ENCODE measurements around the gene ZBTB25. TPM values are rescaled to one million over a fixed set of nuclear protein-coding genes. Genes with fewer than 3 reads are reported as not detected.

Gene ZBTB25
- total RNA-seq, 2 experiments from 2014 or later, result 32.7 to 40.0 TPM

DNA sequence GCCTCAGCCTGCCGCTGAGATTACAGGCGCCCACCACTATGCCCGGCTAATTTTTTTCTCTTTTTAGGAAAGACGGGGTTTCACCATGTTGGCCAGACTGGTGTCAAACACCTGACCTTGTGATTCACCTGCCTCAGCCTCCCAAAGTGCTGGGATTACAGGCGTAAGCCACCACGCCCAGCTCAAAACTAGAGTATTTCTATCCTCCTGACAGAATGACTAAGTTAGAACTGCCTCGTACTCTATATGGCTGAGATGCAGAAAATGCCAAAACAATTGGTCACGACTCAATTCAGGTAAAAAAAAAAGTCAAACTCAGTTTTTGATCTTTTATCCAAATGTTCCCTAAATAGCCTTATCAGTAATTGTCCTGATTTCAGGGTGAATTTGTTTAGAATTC, 27.2 kb downstream of the ZBTB25 start:
- ATAC-seq, result peak; percentile 59
- Mint-ChIP-seq H3K27me3 (no peaks in the 10 kb centered on the region), H3K27ac (no peak overlapping the region), H3K36me3 (ENCODE audit: low read depth) (peaks cover 9% of the 10 kb centered on the region), H3K9me3 (ENCODE audit: low read depth) (no peaks in the 10 kb centered on the region), H3K4me3 (no peak overlapping the region), H3K4me1 (peaks cover 30% of the 10 kb centered on the region)
- POLR2A ChIA-PET, result interaction anchor here (0.7 kb wide), 1 partner anchor 942 kb away, joined by 3 read pairs; no protein-coding TSS in a partner anchor
- CTCF ChIA-PET, result interaction anchor here (1.6 to 2.1 kb wide), 3 partner anchors 17 to 46 kb away, joined by 3 to 10 read pairs (median 3); no protein-coding TSS in a partner anchor
- DNase-seq, result no peak
- intact Hi-C loops (cut with DNase I, micrococcal nuclease), result loop anchor here in 1 of 2 experiments (5.0 kb wide), 1 partner anchor 44 kb away; no protein-coding TSS in a partner anchor

- no peak for DNase-seq
- Mint-ChIP-seq H3K27me3 (no peaks in the 10 kb centered on the region), H3K27ac (no peak overlapping the region), H3K36me3 (ENCODE audit: low read depth) (peaks cover 9% of the 10 kb centered on the region), H3K4me1 (peaks cover 30% of the 10 kb centered on the region), H3K9me3 (ENCODE audit: low read depth) (no peaks in the 10 kb centered on the region), H3K4me3 (no peak overlapping the region)
- ChIA-PET CTCF (interaction anchor here (0.6 to 2.1 kb wide), 5 partner anchors 9 to 133 kb away, joined by 3 to 10 read pairs (median 3); no protein-coding TSS in a partner anchor), POLR2A (interaction anchor here (0.7 kb wide), 1 partner anchor 941 kb away, joined by 3 read pairs; no protein-coding TSS in a partner anchor)
- intact Hi-C loops (cut with DNase I, micrococcal nuclease), result loop anchor here in 1 of 2 experiments (5.0 kb wide), 1 partner anchor 43 kb away; no protein-coding TSS in a partner anchor
- no peak for ATAC-seq
These were observed 27.9 kb downstream of the ZBTB25 start for GRCh38 chr14:64475585-64476273.

DNA sequence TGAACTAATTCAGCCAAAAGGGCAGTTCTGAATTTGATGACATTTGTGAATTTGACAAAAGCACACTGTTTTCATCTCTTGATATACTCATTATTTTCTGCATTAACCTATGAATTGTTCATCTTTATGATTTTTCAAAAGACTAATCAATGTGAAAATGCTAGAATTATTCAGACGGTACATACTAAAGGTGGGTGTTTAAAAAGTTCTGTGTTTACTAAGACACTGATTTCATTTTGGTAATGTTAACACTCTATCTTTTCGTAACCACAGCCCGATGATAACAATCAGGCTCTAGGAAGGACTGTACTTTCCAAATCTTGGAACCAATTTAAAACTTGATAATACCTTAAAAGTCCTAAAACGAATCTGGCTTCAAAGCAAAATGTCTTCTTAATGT, 28.9 kb downstream of the ZBTB25 start:
- DNase-seq, result no peak
- intact Hi-C loops (cut with DNase I, micrococcal nuclease), result loop anchor here in 1 of 2 experiments (5.0 kb wide), 1 partner anchor 42 kb away; no protein-coding TSS in a partner anchor
- no peak overlapping the region for H3K4me3 Mint-ChIP-seq
- H3K9me3 Mint-ChIP-seq (ENCODE audit: low read depth), result no peaks in the 10 kb centered on the region
- peak; percentile 25 for ATAC-seq
- ChIA-PET CTCF (interaction anchor here (0.9 to 2.1 kb wide), 3 partner anchors 44 to 405 kb away, joined by 3 to 10 read pairs (median 6); partner anchors contain the start of gene SPTB), POLR2A (no interaction called here)
- H3K27ac Mint-ChIP-seq, result no peak overlapping the region
- peaks cover 6% of the 10 kb centered on the region for H3K36me3 Mint-ChIP-seq (ENCODE audit: low read depth)
- H3K27me3 Mint-ChIP-seq, result no peaks in the 10 kb centered on the region
- H3K4me1 Mint-ChIP-seq, result peaks cover 30% of the 10 kb centered on the region

DNA sequence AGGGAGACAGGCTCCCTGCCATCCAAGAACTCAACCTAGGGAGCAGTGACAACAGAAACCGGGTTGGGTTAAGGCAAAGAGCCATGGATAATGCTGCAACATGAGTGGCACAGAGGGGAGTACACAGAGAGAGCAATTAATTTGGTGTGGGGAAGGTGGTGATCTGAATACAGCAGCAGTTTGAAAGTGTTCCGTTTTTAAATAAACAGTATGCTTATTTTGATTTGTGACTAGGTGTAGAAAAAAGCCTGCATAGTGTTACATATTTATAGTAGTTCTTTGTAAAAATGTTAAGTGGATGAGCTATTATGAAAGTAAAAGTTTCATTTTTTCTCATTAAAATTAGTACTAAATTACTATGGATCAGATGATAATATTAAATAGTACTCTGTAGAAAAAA, 29.6 kb downstream of the ZBTB25 start:
- no peak for DNase-seq
- POLR2A ChIA-PET, result no interaction called here
- Mint-ChIP-seq H3K4me1 (peaks cover 32% of the 10 kb centered on the region), H3K27ac (no peak overlapping the region), H3K36me3 (ENCODE audit: low read depth) (peaks cover 5% of the 10 kb centered on the region), H3K27me3 (no peaks in the 10 kb centered on the region), H3K9me3 (ENCODE audit: low read depth) (no peaks in the 10 kb centered on the region), H3K4me3 (no peak overlapping the region)
- intact Hi-C loops (cut with DNase I, micrococcal nuclease), result no loop called here
- CTCF ChIA-PET, result interaction anchor here (0.6 to 1.0 kb wide), 2 partner anchors 9 to 130 kb away, joined by 5 to 6 read pairs; no protein-coding TSS in a partner anchor
- ATAC-seq, result peak; percentile 14

- no peaks in the 10 kb centered on the region for H3K9me3 Mint-ChIP-seq (ENCODE audit: low read depth)
- ChIA-PET POLR2A (no interaction called here), CTCF (interaction anchor here (0.5 to 1.8 kb wide), 4 partner anchors 10 to 763 kb away, joined by 3 to 9 read pairs (median 4); no protein-coding TSS in a partner anchor)
- H3K4me1 Mint-ChIP-seq, result peaks cover 44% of the 10 kb centered on the region
- DNase-seq (no peak), ATAC-seq (no peak)
- no peaks in the 10 kb centered on the region for H3K27me3 Mint-ChIP-seq
- intact Hi-C loops (cut with DNase I, micrococcal nuclease), result loop anchor here in 1 of 2 experiments (5.0 to 10.0 kb wide), 3 partner anchors 34 to 166 kb away; partner anchors contain the start of genes MTHFD1, ZBTB1 and ZBTB25
- peak overlapping the region; percentile 17 for H3K27ac Mint-ChIP-seq
- no peak overlapping the region for H3K4me3 Mint-ChIP-seq
- H3K36me3 Mint-ChIP-seq (ENCODE audit: low read depth), result no peaks in the 10 kb centered on the region
These were observed 35.2 kb downstream of the ZBTB25 start for GRCh38 chr14:64468451-64468850.

- H3K27ac Mint-ChIP-seq, result no peak overlapping the region
- ChIA-PET CTCF (interaction anchor here (0.5 to 2.7 kb wide), 6 partner anchors 8 to 124 kb away, joined by 3 to 18 read pairs (median 4); no protein-coding TSS in a partner anchor), POLR2A (interaction anchor here (0.8 kb wide), 1 partner anchor 80 kb away, joined by 3 read pairs; no protein-coding TSS in a partner anchor)
- ATAC-seq, result peak; percentile 30
- peaks cover 42% of the 10 kb centered on the region for H3K4me1 Mint-ChIP-seq
- no peak for DNase-seq
- H3K27me3 Mint-ChIP-seq, result no peaks in the 10 kb centered on the region
- no peaks in the 10 kb centered on the region for H3K9me3 Mint-ChIP-seq (ENCODE audit: low read depth)
- H3K4me3 Mint-ChIP-seq, result no peak overlapping the region
- intact Hi-C loops (cut with DNase I, micrococcal nuclease), result loop anchor here in 1 of 2 experiments (2.0 to 10.0 kb wide), 4 partner anchors 35 to 167 kb away; partner anchors contain the start of genes MTHFD1, ZBTB1 and ZBTB25
- peaks cover 1% of the 10 kb centered on the region for H3K36me3 Mint-ChIP-seq (ENCODE audit: low read depth)
These were observed 36.1 kb downstream of the ZBTB25 start for GRCh38 chr14:64467566-64467965.

DNA sequence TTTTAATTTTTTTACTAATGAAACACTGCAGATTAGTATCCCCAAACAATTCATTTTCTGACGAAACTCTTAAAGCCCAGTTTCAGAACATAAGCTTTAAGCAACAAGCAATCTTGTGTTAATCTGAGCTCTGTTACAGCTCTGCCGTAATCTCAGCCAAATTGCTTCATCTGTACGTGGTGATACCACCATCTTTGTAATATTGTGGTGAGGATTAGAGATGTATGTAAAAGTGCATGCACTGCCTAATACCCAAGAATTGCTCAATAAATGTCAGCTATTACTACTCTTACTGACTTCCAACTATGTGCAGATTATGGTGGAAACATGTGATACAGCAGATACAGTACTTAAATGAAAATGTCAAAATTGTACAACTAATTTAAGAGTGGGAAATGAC, 36.5 kb downstream of the ZBTB25 start:
- no peak for DNase-seq
- Mint-ChIP-seq H3K9me3 (ENCODE audit: low read depth) (no peaks in the 10 kb centered on the region), H3K27ac (no peak overlapping the region), H3K4me1 (peaks cover 42% of the 10 kb centered on the region), H3K36me3 (ENCODE audit: low read depth) (peaks cover 3% of the 10 kb centered on the region), H3K4me3 (no peak overlapping the region), H3K27me3 (no peaks in the 10 kb centered on the region)
- POLR2A ChIA-PET, result interaction anchor here (0.8 kb wide), 1 partner anchor 79 kb away, joined by 3 read pairs; no protein-coding TSS in a partner anchor
- intact Hi-C loops (cut with DNase I, micrococcal nuclease), result loop anchor here in 1 of 2 experiments (2.0 to 10.0 kb wide), 4 partner anchors 35 to 168 kb away; partner anchors contain the start of genes MTHFD1, ZBTB1 and ZBTB25
- CTCF ChIA-PET, result interaction anchor here (1.0 to 2.7 kb wide), 5 partner anchors 8 to 123 kb away, joined by 3 to 18 read pairs (median 5); no protein-coding TSS in a partner anchor
- no peak for ATAC-seq

GRCh38 chr14:64465831-64466554, 37.6 kb downstream of the ZBTB25 start:
- ChIA-PET CTCF (interaction anchor here (0.8 to 2.7 kb wide), 6 partner anchors 13 to 75 kb away, joined by 3 to 18 read pairs (median 4); no protein-coding TSS in a partner anchor), POLR2A (interaction anchor here (0.5 to 0.9 kb wide), 2 partner anchors 15 to 39 kb away, joined by 3 to 4 read pairs; partner anchors contain the start of gene ZBTB1)
- Mint-ChIP-seq H3K4me3 (peak overlapping the region; percentile 74), H3K4me1 (peaks cover 42% of the 10 kb centered on the region), H3K36me3 (ENCODE audit: low read depth) (peaks cover 5% of the 10 kb centered on the region), H3K27ac (peak overlapping the region; percentile 61), H3K9me3 (ENCODE audit: low read depth) (no peaks in the 10 kb centered on the region), H3K27me3 (no peaks in the 10 kb centered on the region)
- intact Hi-C loops (cut with DNase I, micrococcal nuclease), result loop anchor here (1.0 to 10.0 kb wide), 7 partner anchors 16 to 169 kb away; partner anchors contain the start of genes MTHFD1 (in 2 of the 2), ZBTB25 (in 2 of the 2) and ZBTB1 (in 1 of the 2)
- DNase-seq (no peak), ATAC-seq (no peak)

GRCh38 chr14:64465191-64465822, 38.3 kb downstream of the ZBTB25 start, which contains the start of gene AKAP5:
TSS of gene AKAP5 (plus strand) at chr14:64465499. CDS start at chr14:64468395, 2,896 bp downstream.
- Mint-ChIP-seq H3K27me3 (no peaks in the 10 kb centered on the region), H3K9me3 (ENCODE audit: low read depth) (no peaks in the 10 kb centered on the region), H3K27ac (peak within 1 kb of the TSS; percentile 67), H3K4me1 (peaks cover 42% of the 10 kb centered on the region), H3K36me3 (ENCODE audit: low read depth) (peaks cover 7% of the 10 kb centered on the region), H3K4me3 (peak within 1 kb of the TSS; percentile 74)
- DNase-seq (peak; percentile 70), ATAC-seq (peak; percentile 79)
- ChIA-PET CTCF (interaction anchor here (0.8 to 2.7 kb wide), 5 partner anchors 13 to 171 kb away, joined by 3 to 18 read pairs (median 7); no protein-coding TSS in a partner anchor), POLR2A (interaction anchor here (0.5 to 0.9 kb wide), 2 partner anchors 15 to 39 kb away, joined by 3 to 4 read pairs; partner anchors contain the start of gene ZBTB1)
- intact Hi-C loops (cut with DNase I, micrococcal nuclease), result loop anchor here (1.0 to 10.0 kb wide), 6 partner anchors 15 to 169 kb away; partner anchors contain the start of genes MTHFD1 (in 2 of the 2), ZBTB25 (in 2 of the 2) and ZBTB1 (in 1 of the 2)

GRCh38 chr14:64464651-64465050, 39.0 kb downstream of the ZBTB25 start:
- ATAC-seq (peak; percentile 13), DNase-seq (no peak)
- Mint-ChIP-seq H3K27me3 (no peaks in the 10 kb centered on the region), H3K36me3 (ENCODE audit: low read depth) (peaks cover 12% of the 10 kb centered on the region), H3K4me1 (peaks cover 42% of the 10 kb centered on the region), H3K27ac (peak overlapping the region; percentile 67), H3K9me3 (ENCODE audit: low read depth) (no peaks in the 10 kb centered on the region), H3K4me3 (peak overlapping the region; percentile 74)
- ChIA-PET POLR2A (interaction anchor here (0.6 to 1.2 kb wide), 3 partner anchors 11 to 78 kb away, joined by 4 to 7 read pairs (median 6); no protein-coding TSS in a partner anchor), CTCF (interaction anchor here (0.9 to 1.5 kb wide), 3 partner anchors 15 to 172 kb away, joined by 3 to 7 read pairs (median 4); no protein-coding TSS in a partner anchor)
- intact Hi-C loops (cut with DNase I, micrococcal nuclease), result loop anchor here (1.0 to 10.0 kb wide), 6 partner anchors 14 to 170 kb away; partner anchors contain the start of genes MTHFD1 (in 2 of the 2), ZBTB25 (in 2 of the 2) and ZBTB1 (in 1 of the 2)

Data from activated CD4-positive, alpha-beta T cell treated with anti-CD3 and anti-CD28 coated beads for 36 hours (primary cell).